GM18909 (cell line): ENCODE results near the gene NXPE2.

Source experiments
- ATAC-seq: cut with Tn5 transposase; IDR thresholded peaks from one replicate; pipeline ENCODE4 v1.9.1; 2021; ENCODE audit warnings: mild to moderate bottlenecking; ENCODE audit not compliant: unreplicated experiment, poor library complexity

NXPE2 gene

DNA sequence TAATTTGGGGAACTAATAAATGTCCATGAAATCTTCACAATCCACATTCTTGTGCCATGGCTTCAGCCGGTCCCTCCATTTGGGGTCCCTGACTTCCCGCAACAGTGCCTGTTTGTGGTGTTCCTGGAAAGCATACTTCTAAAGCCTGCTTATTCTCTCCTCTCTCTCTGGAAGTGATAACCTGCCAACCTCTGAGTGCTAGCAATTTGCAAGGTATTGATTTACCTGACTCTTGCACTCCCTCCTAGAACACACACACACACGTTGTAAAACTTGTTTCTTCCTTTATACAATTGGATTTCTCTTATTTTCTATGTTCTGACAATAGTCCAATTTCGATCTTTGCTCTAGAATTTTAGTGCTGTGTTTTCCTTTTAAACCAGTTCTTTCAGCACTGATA lies 58.5 kb downstream of the NXPE2 start:
- no peak for ATAC-seq

DNA sequence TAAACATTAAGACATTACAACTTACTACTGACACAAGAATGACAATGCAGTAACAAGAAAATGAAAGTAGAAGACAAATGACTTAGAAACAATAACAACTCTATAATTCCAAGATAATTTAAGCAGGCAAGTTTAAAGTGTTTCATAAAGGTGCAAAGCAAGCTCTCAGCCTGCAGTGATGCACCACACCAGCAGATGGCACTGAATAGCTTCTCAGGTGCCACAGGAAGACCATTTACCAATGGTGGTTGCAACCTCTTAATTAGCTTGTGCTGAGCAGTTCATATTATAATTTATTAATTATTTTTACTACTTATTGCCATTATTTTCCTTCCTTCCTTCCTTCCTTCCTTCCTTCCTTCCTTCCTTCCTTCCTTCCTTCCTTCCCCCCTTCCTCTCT lies 60.6 kb downstream of the NXPE2 start:
- no peak for ATAC-seq

GRCh38 chr11:114745150-114745671 lies 66.9 kb downstream of the NXPE2 start:
- no peak for ATAC-seq

DNA sequence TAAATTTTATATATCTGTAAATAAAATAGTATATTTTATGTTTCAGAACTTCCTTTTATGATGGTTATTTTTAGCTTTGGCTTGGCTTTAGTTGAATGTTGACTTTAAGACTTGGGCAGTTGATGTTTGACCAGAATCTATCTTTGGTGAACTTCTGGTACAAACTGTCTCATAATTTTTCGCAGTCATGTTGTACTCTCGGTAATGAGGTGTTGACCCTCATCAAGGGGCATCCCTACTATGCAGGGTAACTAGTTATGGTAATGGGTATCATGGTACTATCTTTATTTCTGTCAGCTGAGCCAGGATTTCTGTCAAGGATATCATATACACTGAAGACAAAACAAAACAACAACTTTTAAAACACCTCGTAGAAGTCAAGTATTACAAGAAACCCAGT lies 67.7 kb downstream of the NXPE2 start:
- no peak for ATAC-seq
